IMR-90 (cell line): ENCODE results near the gene PAPLN.

Experiments used
- BHLHE40 ChIP-seq: fragments of 150-350 bp; IDR thresholded peaks from 2 replicates; pipeline ENCODE4 v1.6.1; 2016; ENCODE audit warnings: mild to moderate bottlenecking, low read depth, low read length
- CEBPB ChIP-seq: IDR thresholded peaks from 2 replicates; pipeline ENCODE4 v1.6.1; 2012; ENCODE audit warnings: low read depth, low read length, improper control_type of control experiment
- CTCF ChIP-seq: conservative IDR thresholded peaks from 2 replicates; pipeline ENCODE4 v1.5.1; 2012; ENCODE audit warnings: mild to moderate bottlenecking, low read depth, low read length, improper control_type of control experiment
- ELK1 ChIP-seq: fragments of 150-350 bp; IDR thresholded peaks from 2 replicates; pipeline ENCODE4 v1.6.1; 2016; ENCODE audit warnings: low read depth, mild to moderate bottlenecking, low read length, moderate library complexity, borderline replicate concordance
- MAFK ChIP-seq: IDR thresholded peaks from 2 replicates; pipeline ENCODE4 v1.6.1; 2012; ENCODE audit warnings: low read depth, low read length, improper control_type of control experiment
- POLR2A ChIP-seq: IDR thresholded peaks from 2 replicates; pipeline ENCODE4 v1.6.1; 2012; ENCODE audit warnings: mild to moderate bottlenecking, low read depth, low read length
- RCOR1 ChIP-seq: IDR thresholded peaks from 2 replicates; pipeline ENCODE4 v1.6.1; 2012; ENCODE audit warnings: mild to moderate bottlenecking, low read length, improper control_type of control experiment; ENCODE audit not compliant: insufficient replicate concordance
- RFX5 ChIP-seq: IDR thresholded peaks from 2 replicates; pipeline ENCODE4 v1.8.0; 2012; ENCODE audit warnings: low read depth, mild to moderate bottlenecking, low read length, moderate library complexity

GRCh38 chr14:73242357-73242901 is 5.1 kb downstream of the PAPLN start:
- TF ChIP-seq CEBPB (no peak), CTCF (no peak), POLR2A (no peak), RFX5 (no peak), MAFK (no peak), RCOR1 (no peak), ELK1 (no peak), BHLHE40 (no peak)
